Measurements from ENCODE around the gene TRAPPC10. TPM values are rescaled to one million over a fixed set of nuclear protein-coding genes. Genes with fewer than 3 reads are reported as not detected.

TRAPPC10 gene
- polyA plus RNA-seq (ENCODE audit: insufficient read depth in 1 of 5, insufficient read length in 5 of 5, low replicate concordance in 1 of 5): 10 to 100 TPM; 22.9 to 28.2 (median 26.6) TPM
- long read RNA-seq, donor 1, partial matches to known transcripts: 0 of 2 reads
- long read RNA-seq, donor 1, other reads (novel, unspliced or antisense): 0 of 2 reads
- long read RNA-seq, donor 2: 0 reads
- long read RNA-seq, donor 3, full-length matches to known transcripts: 1 of 7 reads
- long read RNA-seq, donor 3, partial matches to known transcripts: 6 of 7 reads
- long read RNA-seq, donor 3, other reads (novel, unspliced or antisense): 0 of 7 reads
- long read RNA-seq, donor 4, partial matches to known transcripts: 0 of 2 reads
- long read RNA-seq, donor 4, other reads (novel, unspliced or antisense): 0 of 2 reads
- long read RNA-seq, donor 5, full-length matches to known transcripts: 1 of 12 reads
- long read RNA-seq, donor 5, partial matches to known transcripts: 11 of 12 reads
- long read RNA-seq, donor 5, other reads (novel, unspliced or antisense): 0 of 12 reads
- long read RNA-seq, donor 6, full-length matches to known transcripts: 2 of 2 reads
- long read RNA-seq, donor 6, partial matches to known transcripts: 0 of 2 reads
- long read RNA-seq, donor 6, other reads (novel, unspliced or antisense): 0 of 2 reads
- long read RNA-seq, donor 7, full-length matches to known transcripts: 4 of 4 reads
- long read RNA-seq, donor 7, partial matches to known transcripts: 0 of 4 reads
- long read RNA-seq, donor 7, other reads (novel, unspliced or antisense): 0 of 4 reads
- long read RNA-seq, donor 8, full-length matches to known transcripts: 1 of 1 reads
- long read RNA-seq, donor 8, partial matches to known transcripts: 0 of 1 reads
- long read RNA-seq, donor 8, other reads (novel, unspliced or antisense): 0 of 1 reads

- DNase-seq: peak; percentile 86 to 90
These were observed at the start of gene TRAPPC10 for GRCh38 chr21:44011579-44012473. Gene TRAPPC10 (plus strand): TSS chr21:44012309. CDS start chr21:44012494, 185 bp downstream.

DNA sequence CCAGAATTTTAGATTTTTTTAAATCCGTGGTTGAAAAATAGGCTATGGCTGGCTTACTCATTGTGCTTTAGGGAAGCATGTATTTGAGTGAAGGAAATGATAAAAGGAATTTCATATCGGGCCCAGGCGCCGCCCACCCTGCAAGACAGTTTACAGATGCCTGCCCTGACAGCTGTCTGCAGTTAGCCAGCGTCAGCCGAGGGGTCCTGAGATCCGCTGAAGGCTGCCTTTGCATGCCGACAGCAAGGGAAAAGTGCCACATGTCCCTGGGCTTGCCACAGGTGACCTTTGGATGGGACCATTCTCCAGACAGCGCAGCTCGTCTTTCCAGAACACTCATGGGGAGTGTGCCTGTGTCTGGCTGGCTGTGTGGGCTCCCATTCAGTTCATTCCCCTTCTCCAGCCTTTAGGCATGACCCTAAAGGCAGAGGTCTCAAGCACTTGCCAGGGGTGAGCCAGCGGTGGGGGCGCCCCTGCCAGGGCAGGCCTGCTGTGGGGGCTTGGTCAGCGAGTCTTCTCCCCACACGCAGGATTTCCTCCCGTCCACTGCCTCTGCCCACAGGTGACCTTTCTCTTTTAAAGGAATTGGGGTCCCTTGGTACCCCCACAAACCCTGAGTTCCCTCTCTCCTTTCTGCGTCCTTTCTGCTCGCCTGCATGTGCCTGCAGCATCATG lies 46.1 kb upstream of the TRAPPC10 start:
- DNase-seq: no peak

- no peak for DNase-seq
These were observed 45.1 kb upstream of the TRAPPC10 start for GRCh38 chr21:43966946-43967512.

GRCh38 chr21:43967981-43968380 lies 44.1 kb upstream of the TRAPPC10 start:
- no peak for DNase-seq

- no peak for DNase-seq
These were observed 43.5 kb upstream of the TRAPPC10 start for GRCh38 chr21:43968410-43969114.

GRCh38 chr21:43969115-43969444 lies 43.0 kb upstream of the TRAPPC10 start:
- no peak for DNase-seq

DNA sequence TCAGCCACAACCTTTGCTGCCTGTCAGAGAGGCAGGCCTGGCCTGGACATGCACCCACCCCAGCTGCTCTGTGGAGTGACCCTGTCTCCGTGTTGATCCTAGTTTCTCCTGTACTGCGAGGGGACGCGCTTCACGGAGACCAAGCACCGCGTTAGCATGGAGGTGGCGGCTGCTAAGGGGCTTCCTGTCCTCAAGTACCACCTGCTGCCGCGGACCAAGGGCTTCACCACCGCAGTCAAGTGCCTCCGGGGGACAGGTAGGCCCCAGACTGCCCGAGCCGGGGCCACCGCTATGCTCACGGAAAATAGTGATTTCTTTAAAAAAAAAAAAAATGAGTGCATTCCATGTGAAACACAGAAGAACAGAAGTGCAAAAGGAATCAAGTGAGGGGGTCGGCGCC lies 41.6 kb upstream of the TRAPPC10 start:
- DNase-seq: no peak

GRCh38 chr21:43971201-43971991 lies 40.7 kb upstream of the TRAPPC10 start:
- DNase-seq: no peak

DNA sequence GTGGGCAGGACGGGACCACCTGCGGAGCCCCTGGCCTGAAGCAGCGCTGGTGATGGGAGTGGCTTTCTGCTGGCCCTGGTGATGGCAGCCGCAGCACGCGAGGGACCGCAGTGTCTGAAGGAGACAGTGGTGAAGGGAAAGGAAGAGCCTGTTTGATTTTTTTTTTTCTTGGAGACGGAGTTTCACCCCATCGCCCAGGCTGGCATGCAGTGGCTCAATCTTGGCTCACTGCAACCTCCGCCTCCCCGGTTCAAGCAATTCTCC lies 40.2 kb upstream of the TRAPPC10 start:
- no peak for DNase-seq

GRCh38 chr21:43972850-43973633 lies 39.1 kb upstream of the TRAPPC10 start:
- DNase-seq: peak; percentile 57 to 62

DNA sequence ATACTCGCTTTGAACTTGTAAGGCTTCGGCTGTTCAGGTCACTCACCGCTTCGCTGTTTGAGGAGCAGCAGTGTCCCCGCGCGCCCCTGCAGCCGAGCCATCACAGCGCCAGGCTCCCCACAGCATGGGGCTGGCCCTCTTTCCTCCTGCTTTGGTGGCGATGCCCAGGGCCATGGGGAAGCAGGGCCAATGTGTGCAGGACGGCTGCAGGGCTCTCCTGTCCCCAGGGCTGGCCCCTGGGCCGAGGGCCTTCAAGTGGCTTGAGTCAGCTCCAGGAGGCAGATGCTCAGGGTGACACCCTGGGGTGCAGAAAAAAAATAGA lies 38.5 kb upstream of the TRAPPC10 start:
- no peak for DNase-seq

DNA sequence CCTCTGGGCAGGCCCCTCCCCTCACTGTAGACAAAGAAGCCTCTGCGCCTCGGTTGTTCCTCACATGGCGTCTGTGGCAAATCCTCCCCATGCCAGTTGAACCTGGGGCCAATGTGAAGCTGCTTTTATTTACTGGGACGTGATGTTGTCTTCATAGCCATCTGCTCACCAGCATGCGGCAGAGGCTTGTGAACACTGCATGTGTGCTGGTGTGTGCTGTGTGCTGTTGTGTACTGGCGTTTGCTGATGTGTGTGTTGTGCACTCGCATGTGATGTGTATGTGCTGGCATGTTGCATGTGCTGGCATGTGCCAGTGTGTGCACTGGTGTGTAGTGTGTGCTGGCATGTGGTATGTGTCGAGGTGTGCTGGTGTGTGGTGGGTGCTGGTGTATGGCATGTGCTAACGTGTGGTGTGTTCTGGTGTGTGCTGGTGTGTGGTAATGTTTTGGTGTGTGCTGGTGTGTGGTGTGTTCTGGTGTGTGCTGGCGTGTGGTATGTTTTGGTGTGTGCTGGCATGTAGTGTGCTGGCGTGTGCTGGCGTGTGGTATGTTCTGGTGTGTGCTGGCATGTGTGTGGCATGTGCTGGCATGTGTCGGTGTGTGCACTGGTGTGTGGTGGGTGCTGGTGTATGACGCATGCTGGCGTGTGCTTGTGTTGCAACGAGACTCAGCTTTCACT lies 37.2 kb upstream of the TRAPPC10 start:
- no peak for DNase-seq

GRCh38 chr21:43975469-43976098 lies 36.5 kb upstream of the TRAPPC10 start:
- peak in 1 of 2 donors; percentile 44 for DNase-seq

- no peak for DNase-seq
These were observed 35.4 kb upstream of the TRAPPC10 start for GRCh38 chr21:43976661-43977060.

GRCh38 chr21:43978060-43978459 lies 34.0 kb upstream of the TRAPPC10 start:
- no peak for DNase-seq

GRCh38 chr21:43979654-43980053 lies 32.5 kb upstream of the TRAPPC10 start:
- DNase-seq: no peak

DNA sequence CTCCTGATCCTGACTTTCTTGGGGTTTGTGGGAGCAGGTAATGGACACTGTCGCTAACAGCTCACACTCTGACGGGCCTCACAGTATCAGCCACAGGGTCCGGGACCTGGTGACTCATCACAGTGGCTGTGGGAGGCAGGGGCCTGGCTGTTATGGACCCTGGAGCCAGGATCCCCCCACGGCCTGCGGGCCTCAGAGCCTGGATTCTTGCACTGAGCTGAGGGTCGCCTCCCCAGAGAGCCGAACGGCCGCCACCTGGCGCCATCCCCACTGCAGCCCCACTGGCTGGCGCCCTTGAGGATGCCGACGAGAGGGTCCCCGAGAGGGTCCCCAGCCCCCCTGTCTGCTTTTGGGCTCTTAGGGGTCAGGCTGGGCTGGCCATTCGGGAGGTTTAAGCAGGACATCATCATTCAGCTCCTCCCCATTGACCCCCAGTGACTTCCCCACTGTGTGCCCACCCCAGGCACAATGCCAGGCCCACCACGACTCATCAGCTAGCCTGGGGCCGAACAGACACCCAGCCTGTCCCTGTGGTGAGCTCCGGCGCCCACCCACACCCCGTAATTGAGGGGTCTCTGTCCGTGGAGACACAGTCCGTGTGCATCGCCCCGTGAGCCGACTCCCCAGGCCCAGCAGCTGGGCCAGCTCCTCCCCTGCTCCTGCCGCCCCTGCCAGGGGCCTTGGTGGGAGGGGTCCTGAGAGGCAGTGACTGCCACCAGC lies 30.8 kb upstream of the TRAPPC10 start:
- no peak for DNase-seq

All from right lung (tissue), 10 donors.